Caco-2 (cell line): Measurements from ENCODE around the gene FAM89A. TPM values are rescaled to one million over a fixed set of nuclear protein-coding genes. Genes with fewer than 3 reads are reported as not detected.
"Not testable (repeated sequence)": the region's sequence is repeated elsewhere in the genome, so short reads cannot be mapped to it uniquely, and the experiment has no call there.

Experiments used
- BruUV-seq: library from RNA; stranded (reverse); fragments of 400-500 nt; replicated peaks from 2 replicates; lab custom pipeline; 2021; lab: Mats Ljungman, UMichigan
- CTCF ChIA-PET: fragments of 300-600 bp; sonication (Branson Sonifier 250); formaldehyde crosslinking; loops from one replicate; lab custom pipeline; 2022; ENCODE audit warnings: antibody characterized with exemption; lab: Charles Lee
- POLR2A ChIA-PET: fragments of 300-600 bp; sonication (Branson Sonifier 250); formaldehyde crosslinking; loops from one replicate; lab custom pipeline; 2022; ENCODE audit warnings: antibody characterized with exemption; lab: Charles Lee
- DNase-seq, 2 experiments: peaks; one replicate each; pipeline versions ENCODE4 v3.0.0 to v3.0.0-alpha.2; 2020 to 2022
- H3K27me3 ChIP-seq: replicated peaks from 2 replicates; pipeline ENCODE4 v1.6.0; 2011; ENCODE audit warnings: low read length; ENCODE audit not compliant: control insufficient read depth, insufficient read depth
- H3K36me3 ChIP-seq: 2 replicates; pipeline ENCODE4 v1.5.1; 2011; ENCODE audit warnings: low read length; ENCODE audit not compliant: control insufficient read depth, insufficient read depth
- H3K4me1 ChIP-seq: fragments of 250-450 bp; sonication (Bioruptor Pico); 2 replicates; pipeline ENCODE4 v1.5.1; 2020; ENCODE audit warnings: mild to moderate bottlenecking
- H3K4me3 ChIP-seq: 2 replicates; pipeline ENCODE4 v1.5.1; 2011; ENCODE audit warnings: low read depth, mild to moderate bottlenecking, control low read depth, low read length
- H3K9me3 ChIP-seq: fragments of 250-450 bp; sonication (Bioruptor Pico); 2 replicates; pipeline ENCODE4 v1.5.1; 2020; ENCODE audit warnings: mild to moderate bottlenecking, moderate library complexity
- H3K27ac Mint-ChIP-seq: one replicate; pipeline ENCODE4 v1.8.0; 2022; ENCODE audit warnings: mixed read lengths; ENCODE audit not compliant: unreplicated experiment
- H3K27me3 Mint-ChIP-seq: one replicate; pipeline ENCODE4 v1.8.0; 2022; ENCODE audit warnings: mixed read lengths; ENCODE audit not compliant: insufficient read depth, unreplicated experiment
- H3K36me3 Mint-ChIP-seq: one replicate; pipeline ENCODE4 v1.8.0; 2022; ENCODE audit warnings: mild to moderate bottlenecking, mixed read lengths; ENCODE audit not compliant: insufficient read depth, unreplicated experiment
- H3K4me1 Mint-ChIP-seq: one replicate; pipeline ENCODE4 v1.8.0; 2022; ENCODE audit warnings: low read depth, mixed read lengths; ENCODE audit not compliant: unreplicated experiment
- H3K4me3 Mint-ChIP-seq: one replicate; pipeline ENCODE4 v1.8.0; 2022; ENCODE audit warnings: mild to moderate bottlenecking, moderate library complexity, mixed read lengths; ENCODE audit not compliant: unreplicated experiment
- H3K9me3 Mint-ChIP-seq: one replicate; pipeline ENCODE4 v1.8.0; 2022; ENCODE audit warnings: mixed read lengths; ENCODE audit not compliant: unreplicated experiment
- CTCF ChIP-seq, 2 experiments: fragments of 200-600 bp in 1 of 2; IDR thresholded peaks; 1 replicate in 1 of 2; 2 replicates in 1 of 2; pipeline versions ENCODE4 v1.5.1 to v1.8.0; 2011 to 2022; ENCODE audit warnings: antibody characterized with exemption in 1 of 2, control low read depth in 1 of 2, inconsistent platforms in 1 of 2, low read depth in 1 of 2, low read length in 1 of 2, mild to moderate bottlenecking in 1 of 2, moderate library complexity in 1 of 2; ENCODE audit not compliant: insufficient read depth in 1 of 2, severe bottlenecking in 1 of 2, unreplicated experiment in 1 of 2
- intact Hi-C: fragments of 100-400 bp; cut with micrococcal nuclease; formaldehyde crosslinking; loops from one replicate; pipeline ENCODE4 v1.10.0; 2022; ENCODE audit not compliant: unreplicated experiment
- total RNA-seq: library from RNA; stranded (reverse); gene quantifications from 2 replicates; pipeline ENCODE4 v1.2.3, GENCODE V29; 2022

The FAM89A gene
- total RNA-seq, 1 experiment from 2014 or later: 44.2 TPM

- H3K9me3 Mint-ChIP-seq: no peaks in the 10 kb centered on the region
- BruUV-seq: no TSS peak
- H3K4me1 Mint-ChIP-seq: peaks cover 7% of the 10 kb centered on the region
- H3K9me3 ChIP-seq: no peaks in the 10 kb centered on the region
- H3K36me3 Mint-ChIP-seq: no peaks in the 10 kb centered on the region
- DNase-seq: no peak
- H3K27me3 ChIP-seq: no peaks in the 10 kb centered on the region
- TF ChIP-seq CTCF (IDR thresholded peaks at IDR 0.05; ENCODE audit: insufficient read depth in 1 of 2, low read depth in 1 of 2, low read length in 1 of 2, severe bottlenecking in 1 of 2, unreplicated experiment in 1 of 2): no peak
- ChIA-PET CTCF (no interaction called here), POLR2A (no interaction called here)
- intact Hi-C loops: no loop called here
- no peaks in the 10 kb centered on the region for H3K36me3 ChIP-seq
- no peaks in the 10 kb centered on the region for H3K27me3 Mint-ChIP-seq
- no peak overlapping the region for H3K4me3 Mint-ChIP-seq
- H3K4me1 ChIP-seq: peaks cover 18% of the 10 kb centered on the region
- no peak overlapping the region for H3K4me3 ChIP-seq
- no peak overlapping the region for H3K27ac Mint-ChIP-seq
Observed at GRCh38 chr1:231055271-231055670, 15.2 kb upstream of the FAM89A start.

- H3K4me3 Mint-ChIP-seq: no peak overlapping the region
- H3K9me3 Mint-ChIP-seq: no peaks in the 10 kb centered on the region
- H3K27me3 Mint-ChIP-seq: no peaks in the 10 kb centered on the region
- H3K27ac Mint-ChIP-seq: no peak overlapping the region
- peaks cover 18% of the 10 kb centered on the region for H3K4me1 Mint-ChIP-seq
- H3K36me3 Mint-ChIP-seq: no peaks in the 10 kb centered on the region
- H3K4me1 ChIP-seq: peaks cover 16% of the 10 kb centered on the region
- H3K27me3 ChIP-seq: no peaks in the 10 kb centered on the region
- H3K4me3 ChIP-seq: no peak overlapping the region
- H3K9me3 ChIP-seq: no peaks in the 10 kb centered on the region
- no TSS peak for BruUV-seq
- CTCF ChIA-PET: interaction anchor here (0.7 kb wide), 1 partner anchor 38 kb away, joined by 3 read pairs; no protein-coding TSS in a partner anchor
- TF ChIP-seq CTCF (IDR thresholded peaks at IDR 0.05; ENCODE audit: insufficient read depth in 1 of 2, low read depth in 1 of 2, low read length in 1 of 2, severe bottlenecking in 1 of 2, unreplicated experiment in 1 of 2): no peak
- intact Hi-C loops: no loop called here
- no peak for DNase-seq
- POLR2A ChIA-PET: no interaction called here
- no peaks in the 10 kb centered on the region for H3K36me3 ChIP-seq
Observed at GRCh38 chr1:231053493-231054162, 13.6 kb upstream of the FAM89A start.

- no peaks in the 10 kb centered on the region for H3K9me3 ChIP-seq
- peaks cover 9% of the 10 kb centered on the region for H3K4me1 ChIP-seq
- H3K4me1 Mint-ChIP-seq: peaks cover 16% of the 10 kb centered on the region
- no peak for TF ChIP-seq CTCF (IDR thresholded peaks at IDR 0.05; ENCODE audit: insufficient read depth in 1 of 2, low read depth in 1 of 2, low read length in 1 of 2, severe bottlenecking in 1 of 2, unreplicated experiment in 1 of 2)
- no peaks in the 10 kb centered on the region for H3K27me3 Mint-ChIP-seq
- H3K9me3 Mint-ChIP-seq: no peaks in the 10 kb centered on the region
- DNase-seq: no peak
- H3K36me3 ChIP-seq: no peaks in the 10 kb centered on the region
- no peak overlapping the region for H3K4me3 ChIP-seq
- H3K27me3 ChIP-seq: no peaks in the 10 kb centered on the region
- H3K4me3 Mint-ChIP-seq: no peak overlapping the region
- BruUV-seq: no TSS peak
- ChIA-PET POLR2A (no interaction called here), CTCF (no interaction called here)
- intact Hi-C loops: no loop called here
- H3K36me3 Mint-ChIP-seq: no peaks in the 10 kb centered on the region
- no peak overlapping the region for H3K27ac Mint-ChIP-seq
Observed at GRCh38 chr1:231052777-231053176, 12.7 kb upstream of the FAM89A start.

GRCh38 chr1:231050932-231051331 is 10.9 kb upstream of the FAM89A start:
- intact Hi-C loops, H3K4me3 Mint-ChIP-seq, H3K27me3 ChIP-seq, H3K4me3 ChIP-seq, BruUV-seq, H3K9me3 Mint-ChIP-seq, H3K27me3 Mint-ChIP-seq, H3K9me3 ChIP-seq, H3K36me3 Mint-ChIP-seq, H3K36me3 ChIP-seq, H3K27ac Mint-ChIP-seq, DNase-seq, POLR2A ChIA-PET, CTCF ChIA-PET: not testable (repeated sequence)
- peaks cover 34% of the 10 kb centered on the region for H3K4me1 Mint-ChIP-seq
- peaks cover 18% of the 10 kb centered on the region for H3K4me1 ChIP-seq
